ENCODE results near the gene IL1RAPL1.

Gene IL1RAPL1

DNA sequence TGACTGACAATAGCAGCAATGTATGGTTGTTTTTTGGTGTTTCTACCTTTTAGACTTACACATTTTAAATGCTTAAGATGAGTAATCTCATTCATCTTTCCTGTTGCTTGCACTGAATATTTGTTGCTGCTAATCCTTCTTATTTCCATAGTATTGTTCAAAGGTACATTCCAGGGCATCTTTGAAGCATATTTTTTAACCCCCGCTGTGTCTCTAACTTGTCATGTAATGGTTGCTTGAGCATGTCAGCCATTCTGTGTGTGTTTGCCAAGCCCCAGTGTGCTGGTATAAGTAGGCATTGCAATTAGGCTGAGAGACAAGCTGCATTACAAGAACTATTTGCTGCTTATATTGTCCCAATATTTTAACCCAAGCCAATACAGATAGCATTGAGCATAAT, 87.9 kb downstream of the IL1RAPL1 start:
- TF ChIP-seq, protein P1, sequence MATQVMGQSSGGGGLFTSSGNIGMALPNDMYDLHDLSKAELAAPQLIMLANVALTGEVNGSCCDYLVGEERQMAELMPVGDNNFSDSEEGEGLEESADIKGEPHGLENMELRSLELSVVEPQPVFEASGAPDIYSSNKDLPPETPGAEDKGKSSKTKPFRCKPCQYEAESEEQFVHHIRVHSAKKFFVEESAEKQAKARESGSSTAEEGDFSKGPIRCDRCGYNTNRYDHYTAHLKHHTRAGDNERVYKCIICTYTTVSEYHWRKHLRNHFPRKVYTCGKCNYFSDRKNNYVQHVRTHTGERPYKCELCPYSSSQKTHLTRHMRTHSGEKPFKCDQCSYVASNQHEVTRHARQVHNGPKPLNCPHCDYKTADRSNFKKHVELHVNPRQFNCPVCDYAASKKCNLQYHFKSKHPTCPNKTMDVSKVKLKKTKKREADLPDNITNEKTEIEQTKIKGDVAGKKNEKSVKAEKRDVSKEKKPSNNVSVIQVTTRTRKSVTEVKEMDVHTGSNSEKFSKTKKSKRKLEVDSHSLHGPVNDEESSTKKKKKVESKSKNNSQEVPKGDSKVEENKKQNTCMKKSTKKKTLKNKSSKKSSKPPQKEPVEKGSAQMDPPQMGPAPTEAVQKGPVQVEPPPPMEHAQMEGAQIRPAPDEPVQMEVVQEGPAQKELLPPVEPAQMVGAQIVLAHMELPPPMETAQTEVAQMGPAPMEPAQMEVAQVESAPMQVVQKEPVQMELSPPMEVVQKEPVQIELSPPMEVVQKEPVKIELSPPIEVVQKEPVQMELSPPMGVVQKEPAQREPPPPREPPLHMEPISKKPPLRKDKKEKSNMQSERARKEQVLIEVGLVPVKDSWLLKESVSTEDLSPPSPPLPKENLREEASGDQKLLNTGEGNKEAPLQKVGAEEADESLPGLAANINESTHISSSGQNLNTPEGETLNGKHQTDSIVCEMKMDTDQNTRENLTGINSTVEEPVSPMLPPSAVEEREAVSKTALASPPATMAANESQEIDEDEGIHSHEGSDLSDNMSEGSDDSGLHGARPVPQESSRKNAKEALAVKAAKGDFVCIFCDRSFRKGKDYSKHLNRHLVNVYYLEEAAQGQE (IDR thresholded peaks at IDR 0.05; ENCODE audit: insufficient read depth in 1 of 2, low read depth in 2 of 2, low read length in 2 of 2), result no peak
- no peak for TF ChIP-seq TAF1 (IDR thresholded peaks at IDR 0.05; ENCODE audit: borderline replicate concordance, insufficient read depth, low read length)
- TF ChIP-seq POLR2AphosphoS5 (IDR thresholded peaks at IDR 0.05; ENCODE audit: low read depth, low read length), result no peak
- no peak for TF ChIP-seq SIN3A (IDR thresholded peaks at IDR 0.05; ENCODE audit: borderline replicate concordance, insufficient read depth, low read length)
- TF ChIP-seq FOXP2 (optimal IDR thresholded peaks at IDR 0.05; ENCODE audit: borderline replicate concordance, extremely low read depth, extremely low read length, insufficient read depth), result no peak

DNA sequence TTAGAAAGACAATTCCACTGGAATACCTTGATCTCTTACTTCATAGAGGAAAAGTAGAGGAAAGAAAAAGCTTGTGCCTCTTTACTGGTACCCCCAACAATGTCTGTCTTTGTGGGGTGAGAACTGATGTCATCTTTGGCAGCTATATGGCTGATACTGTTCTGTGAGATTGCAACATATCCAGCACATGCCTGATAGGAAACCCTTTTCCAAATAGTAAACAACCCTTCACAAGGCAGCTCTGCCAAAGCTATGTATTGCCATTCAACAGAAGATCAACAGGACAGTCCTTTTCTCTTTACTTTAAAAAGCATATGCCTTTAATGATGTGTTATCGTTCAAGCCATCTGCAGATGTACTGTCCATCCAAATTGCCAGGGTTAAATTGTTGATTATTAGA, 105.9 kb downstream of the IL1RAPL1 start:
- no peak for TF ChIP-seq TAF1 (IDR thresholded peaks at IDR 0.05; ENCODE audit: borderline replicate concordance, insufficient read depth, low read length)
- no peak for TF ChIP-seq POLR2AphosphoS5 (IDR thresholded peaks at IDR 0.05; ENCODE audit: low read depth, low read length)

DNA sequence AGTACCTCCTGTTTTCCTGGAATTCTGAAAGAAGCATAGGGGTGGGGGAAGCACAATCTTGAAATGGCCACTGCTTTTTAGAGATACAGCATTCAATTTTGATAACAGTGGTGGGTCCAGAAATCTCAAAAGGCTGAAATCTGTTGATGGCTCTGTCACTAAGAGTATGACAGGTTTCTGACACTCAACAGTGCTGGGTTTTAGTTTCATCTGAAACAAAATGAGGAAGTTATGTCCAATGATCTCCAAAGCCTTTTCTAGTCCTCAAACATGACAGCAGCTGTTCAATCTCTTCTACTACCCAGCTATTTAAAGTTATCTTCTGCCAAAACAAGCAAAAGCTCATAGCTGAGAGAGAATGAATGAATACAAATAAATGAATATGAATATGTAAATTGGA, 110.5 kb downstream of the IL1RAPL1 start:
- TF ChIP-seq SIN3A (IDR thresholded peaks at IDR 0.05; ENCODE audit: borderline replicate concordance, insufficient read depth, low read length), result no peak
- no peak for TF ChIP-seq TAF1 (IDR thresholded peaks at IDR 0.05; ENCODE audit: borderline replicate concordance, insufficient read depth, low read length)
- TF ChIP-seq FOXP2 (optimal IDR thresholded peaks at IDR 0.05; ENCODE audit: borderline replicate concordance, extremely low read depth, extremely low read length, insufficient read depth), result no peak
- TF ChIP-seq, protein P1 (IDR thresholded peaks at IDR 0.05; ENCODE audit: insufficient read depth in 1 of 2, low read depth in 2 of 2, low read length in 2 of 2), result no peak
- TF ChIP-seq POLR2AphosphoS5 (IDR thresholded peaks at IDR 0.05; ENCODE audit: low read depth, low read length), result no peak

DNA sequence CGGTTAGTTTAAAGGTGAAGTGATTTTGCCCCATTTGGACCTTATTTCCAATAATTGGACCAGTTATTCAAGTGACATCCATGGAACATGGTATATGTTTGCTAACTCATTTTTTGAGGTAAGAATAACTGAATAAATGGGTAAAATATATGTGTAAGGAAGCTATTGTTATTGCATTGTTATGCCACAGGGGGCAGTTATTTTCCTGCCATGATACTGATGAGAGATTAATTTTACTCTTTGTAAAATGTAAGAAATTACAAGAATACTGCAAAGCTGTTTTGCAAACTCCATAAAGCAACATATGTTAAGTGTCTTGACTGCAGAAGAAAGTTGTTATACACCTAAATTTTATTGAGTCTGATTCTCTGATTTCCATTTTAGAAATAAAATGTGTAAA, 114.0 kb downstream of the IL1RAPL1 start:
- no peak for TF ChIP-seq SIN3A (IDR thresholded peaks at IDR 0.05; ENCODE audit: borderline replicate concordance, insufficient read depth, low read length)
- TF ChIP-seq FOXP2 (optimal IDR thresholded peaks at IDR 0.05; ENCODE audit: borderline replicate concordance, extremely low read depth, extremely low read length, insufficient read depth), result no peak
- no peak for TF ChIP-seq TAF1 (IDR thresholded peaks at IDR 0.05; ENCODE audit: borderline replicate concordance, insufficient read depth, low read length)
- TF ChIP-seq, protein P1 (IDR thresholded peaks at IDR 0.05; ENCODE audit: insufficient read depth in 1 of 2, low read depth in 2 of 2, low read length in 2 of 2), result no peak
- TF ChIP-seq POLR2AphosphoS5 (IDR thresholded peaks at IDR 0.05; ENCODE audit: low read depth, low read length), result no peak

DNA sequence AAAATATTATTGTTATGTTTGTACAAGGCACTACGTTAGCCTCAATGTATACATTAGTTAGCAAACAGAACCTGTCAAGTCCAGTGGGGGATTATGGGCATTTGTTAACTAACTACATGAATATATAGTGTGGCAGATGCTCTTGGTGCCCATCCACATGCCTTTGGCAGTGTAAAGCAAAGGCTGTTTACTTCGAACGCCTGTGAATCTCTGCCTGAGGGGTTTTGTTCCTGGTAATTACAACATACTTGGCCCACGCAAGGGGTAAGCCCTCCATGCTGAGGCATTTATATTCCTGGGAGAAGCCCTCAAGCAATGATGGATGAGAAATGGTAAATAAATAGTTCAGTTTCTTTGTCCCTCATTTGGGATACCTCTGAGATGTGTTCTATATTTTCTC, 119.7 kb downstream of the IL1RAPL1 start:
- TF ChIP-seq, protein P1 (IDR thresholded peaks at IDR 0.05; ENCODE audit: insufficient read depth in 1 of 2, low read depth in 2 of 2, low read length in 2 of 2), result no peak
- TF ChIP-seq FOXP2 (optimal IDR thresholded peaks at IDR 0.05; ENCODE audit: borderline replicate concordance, extremely low read depth, extremely low read length, insufficient read depth) (no peak), POLR2AphosphoS5 (IDR thresholded peaks at IDR 0.05; ENCODE audit: low read depth, low read length) (no peak), SIN3A (IDR thresholded peaks at IDR 0.05; ENCODE audit: borderline replicate concordance, insufficient read depth, low read length) (no peak), TAF1 (IDR thresholded peaks at IDR 0.05; ENCODE audit: borderline replicate concordance, insufficient read depth, low read length) (no peak)

Measured in PFSK-1 (cell line).